Measurements from ENCODE around the gene CHST9.

Gene CHST9

GRCh38 chr18:26862084-26862483 is 323.0 kb downstream of the CHST9 start:
- Histone ChIP-seq H2BK15ac (ENCODE audit: low read depth, poor library complexity, severe bottlenecking) (no peak overlapping the region), H3K4me1 (ENCODE audit: control insufficient read depth, insufficient read depth, low read depth, low read length) (peaks cover 11% of the 10 kb centered on the region), H3K9me3 (ENCODE audit: control insufficient read depth, low read length) (no peaks in the 10 kb centered on the region), H3K4ac (ENCODE audit: low read depth in 1 of 2, low read length in 2 of 2) (no peak overlapping the region), H2AK5ac (ENCODE audit: low read length, severe bottlenecking) (no peak overlapping the region), H4K91ac (ENCODE audit: low read length) (no peak overlapping the region), H3K9ac (ENCODE audit: low read length) (no peak overlapping the region), H3K27ac (ENCODE audit: low read length, poor library complexity, severe bottlenecking) (no peak overlapping the region), H3K23ac (ENCODE audit: low read length in 2 of 2) (no peak overlapping the region), H2BK5ac (ENCODE audit: low read depth, low read length, poor library complexity, severe bottlenecking) (no peak overlapping the region), H3K14ac (ENCODE audit: low read length in 2 of 2) (no peak overlapping the region), H3K4me3 (ENCODE audit: insufficient read depth in 1 of 2, low read depth in 1 of 2, low read length in 2 of 2) (no peak overlapping the region), H3K27me3 (ENCODE audit: control insufficient read depth in 1 of 2, insufficient read depth in 1 of 2, low read length in 2 of 2) (peaks cover 22 to 31% of the 10 kb centered on the region in 2 experiments), H4K8ac (ENCODE audit: low read length) (no peak overlapping the region), H3K79me1 (replicated peaks; ENCODE audit: low read length, poor library complexity, severe bottlenecking) (no peaks in the 10 kb centered on the region), H3K4me2 (ENCODE audit: low read length, poor library complexity, severe bottlenecking) (no peak overlapping the region), H2AFZ (ENCODE audit: low read depth, low read length) (no peak overlapping the region), H3K18ac (ENCODE audit: low read depth in 1 of 2, low read length in 2 of 2) (no peak overlapping the region), H3K36me3 (ENCODE audit: control insufficient read depth in 1 of 2, insufficient read depth in 2 of 2, low read depth in 1 of 2, low read length in 2 of 2) (no peaks in the 10 kb centered on the region), H2BK12ac (ENCODE audit: low read length in 2 of 2) (no peak overlapping the region), H2BK120ac (ENCODE audit: low read depth, low read length) (no peak overlapping the region)
- 91% methylated on average over 5 of the region's 5 CpGs for WGBS
- DNase-seq, result no peak
